LNCAP (cell line): Measurements from ENCODE around the gene PGGT1B.

Experiments used
- CTCF ChIP-seq: fragments of 450-650 bp; IDR thresholded peaks from 2 replicates; pipeline ENCODE4 v1.5.1; 2017; ENCODE audit warnings: mild to moderate bottlenecking

PGGT1B gene

GRCh38 chr5:115296124-115297022, 33.7 kb upstream of the PGGT1B start, which contains the start of gene CCDC112:
Gene CCDC112 (minus strand): TSS chr5:115296654. CDS start chr5:115296543, 111 bp downstream.
- no peak for TF ChIP-seq CTCF

GRCh38 chr5:115295777-115296123, 33.1 kb upstream of the PGGT1B start:
- no peak for TF ChIP-seq CTCF

- TF ChIP-seq CTCF = no peak
Observed at GRCh38 chr5:115291397-115291796, 28.7 kb upstream of the PGGT1B start.

GRCh38 chr5:115289104-115289503, 26.4 kb upstream of the PGGT1B start:
- TF ChIP-seq CTCF = no peak

- TF ChIP-seq CTCF = no peak
Observed at GRCh38 chr5:115284021-115284420, 21.3 kb upstream of the PGGT1B start.

- TF ChIP-seq CTCF = no peak
Observed at GRCh38 chr5:115282131-115282530, 19.5 kb upstream of the PGGT1B start.

GRCh38 chr5:115274584-115274983, 11.9 kb upstream of the PGGT1B start:
- TF ChIP-seq CTCF = no peak
